HAP-1 (cell line): ENCODE measurements around the gene ARVCF.
A peak's percentile ranks its signal among the peaks of the same experiment; 100 is the strongest.

Experiments
- DNase-seq, 2 experiments: peaks; one replicate each; pipeline ENCODE4 v3.0.0-alpha.2; 2016 to 2020; ENCODE audit warnings: low spot score in 2 of 2
- H3K27me3 ChIP-seq: fragments of 250-450 bp; sonication (Bioruptor Pico); 2 replicates; pipeline ENCODE4 v1.5.1; 2020; ENCODE audit warnings: low read depth, mild to moderate bottlenecking, moderate library complexity
- H3K36me3 ChIP-seq: fragments of 250-450 bp; sonication (Bioruptor Pico); replicated peaks from 2 replicates; pipeline ENCODE4 v1.5.1; 2020; ENCODE audit warnings: mild to moderate bottlenecking
- H3K4me1 ChIP-seq: fragments of 250-450 bp; sonication (Bioruptor Pico); 2 replicates; pipeline ENCODE4 v1.5.1; 2020; ENCODE audit warnings: mild to moderate bottlenecking
- H3K4me3 ChIP-seq: fragments of 250-450 bp; sonication (Bioruptor Pico); 2 replicates; pipeline ENCODE4 v1.5.1; 2020; ENCODE audit warnings: mild to moderate bottlenecking, moderate library complexity
- H3K9me3 ChIP-seq: fragments of 250-450 bp; sonication (Bioruptor Pico); 2 replicates; pipeline ENCODE4 v1.5.1; 2020; ENCODE audit warnings: mild to moderate bottlenecking, moderate library complexity
- in situ Hi-C: fragments of 300-500 bp; cut with MboI; formaldehyde crosslinking; loops from 3 replicates; pipeline ENCODE4 v1.14.3; 2020; ENCODE audit warnings: low sequenced_read_pairs, inconsistent platforms, mixed read lengths

Gene ARVCF, protein sequence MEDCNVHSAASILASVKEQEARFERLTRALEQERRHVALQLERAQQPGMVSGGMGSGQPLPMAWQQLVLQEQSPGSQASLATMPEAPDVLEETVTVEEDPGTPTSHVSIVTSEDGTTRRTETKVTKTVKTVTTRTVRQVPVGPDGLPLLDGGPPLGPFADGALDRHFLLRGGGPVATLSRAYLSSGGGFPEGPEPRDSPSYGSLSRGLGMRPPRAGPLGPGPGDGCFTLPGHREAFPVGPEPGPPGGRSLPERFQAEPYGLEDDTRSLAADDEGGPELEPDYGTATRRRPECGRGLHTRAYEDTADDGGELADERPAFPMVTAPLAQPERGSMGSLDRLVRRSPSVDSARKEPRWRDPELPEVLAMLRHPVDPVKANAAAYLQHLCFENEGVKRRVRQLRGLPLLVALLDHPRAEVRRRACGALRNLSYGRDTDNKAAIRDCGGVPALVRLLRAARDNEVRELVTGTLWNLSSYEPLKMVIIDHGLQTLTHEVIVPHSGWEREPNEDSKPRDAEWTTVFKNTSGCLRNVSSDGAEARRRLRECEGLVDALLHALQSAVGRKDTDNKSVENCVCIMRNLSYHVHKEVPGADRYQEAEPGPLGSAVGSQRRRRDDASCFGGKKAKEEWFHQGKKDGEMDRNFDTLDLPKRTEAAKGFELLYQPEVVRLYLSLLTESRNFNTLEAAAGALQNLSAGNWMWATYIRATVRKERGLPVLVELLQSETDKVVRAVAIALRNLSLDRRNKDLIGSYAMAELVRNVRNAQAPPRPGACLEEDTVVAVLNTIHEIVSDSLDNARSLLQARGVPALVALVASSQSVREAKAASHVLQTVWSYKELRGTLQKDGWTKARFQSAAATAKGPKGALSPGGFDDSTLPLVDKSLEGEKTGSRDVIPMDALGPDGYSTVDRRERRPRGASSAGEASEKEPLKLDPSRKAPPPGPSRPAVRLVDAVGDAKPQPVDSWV

DNA sequence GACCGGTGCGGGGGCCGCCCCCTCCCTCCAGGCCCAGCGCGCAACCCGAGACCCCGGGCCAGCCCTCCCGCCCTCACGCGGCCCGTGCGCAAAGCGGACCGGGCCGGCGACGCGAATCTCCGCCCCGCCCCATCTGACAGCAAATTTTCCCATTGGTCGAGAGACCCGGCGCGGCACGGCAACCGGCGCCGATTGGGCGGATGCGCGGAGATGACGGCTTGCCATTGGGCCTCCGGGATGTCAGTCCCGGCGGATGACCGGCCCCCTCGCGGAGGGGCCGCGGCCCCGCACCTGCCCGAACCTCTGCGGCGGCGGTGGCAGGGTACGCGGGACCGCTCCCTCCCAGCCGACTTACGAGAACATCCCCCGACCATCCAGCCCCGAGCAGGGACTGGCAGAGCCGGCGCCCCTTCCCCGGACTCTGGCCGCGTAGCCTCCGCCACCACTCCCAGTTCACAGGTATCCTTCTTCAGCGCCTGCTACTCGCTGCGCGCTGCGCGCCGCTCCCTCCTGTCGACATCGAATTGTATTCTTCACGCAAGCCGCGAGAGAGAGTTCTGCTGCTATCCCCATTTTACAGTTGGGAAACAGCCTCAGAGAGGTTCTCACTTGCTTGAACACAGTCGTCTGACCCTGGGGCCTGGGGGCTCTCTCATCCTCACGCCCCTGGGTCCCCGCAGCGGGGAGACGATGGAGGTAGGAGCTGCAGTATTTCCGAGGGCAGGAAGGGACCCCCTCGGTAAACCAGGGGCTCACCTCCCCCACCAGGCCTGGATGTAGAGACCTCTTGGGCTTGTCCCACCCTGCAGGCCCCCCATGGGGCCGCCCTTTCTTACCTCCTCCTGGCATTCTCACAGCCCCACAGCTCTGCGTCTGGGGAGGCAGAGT, at the start of gene ARVCF:
TSS of gene ARVCF (minus strand) at position 90 of the 888 bp plus-strand sequence. CDS start 26,029 bp downstream, outside the sequence.
- Histone ChIP-seq H3K4me1 (peaks cover 10% of the 10 kb centered on the region), H3K4me3 (peak within 1 kb of the TSS; percentile 67), H3K36me3 (no peaks in the 10 kb centered on the region), H3K9me3 (no peaks in the 10 kb centered on the region; the same call in 1 of the 2 replicates), H3K27me3 (no peaks in the 10 kb centered on the region)
- peak; percentile 77 to 95 for DNase-seq
- in situ Hi-C loops: loop anchor here (10.0 kb wide), 1 partner anchor 58 kb away; no protein-coding TSS in a partner anchor

GRCh38 chr22:20065896-20066616, 49.4 kb upstream of the ARVCF start:
- Histone ChIP-seq H3K36me3 (peaks cover 4% of the 10 kb centered on the region; the same call in 1 of the 2 replicates), H3K4me1 (no peaks in the 10 kb centered on the region), H3K9me3 (no peaks in the 10 kb centered on the region), H3K4me3 (no peak overlapping the region), H3K27me3 (no peaks in the 10 kb centered on the region)
- DNase-seq: no peak
- in situ Hi-C loops: no loop called here

- Histone ChIP-seq H3K27me3 (no peaks in the 10 kb centered on the region), H3K4me1 (no peaks in the 10 kb centered on the region), H3K9me3 (no peaks in the 10 kb centered on the region), H3K4me3 (no peak overlapping the region), H3K36me3 (peaks cover 4% of the 10 kb centered on the region; the same call in 1 of the 2 replicates)
- in situ Hi-C loops: no loop called here
- DNase-seq: no peak
Measured at GRCh38 chr22:20064545-20065262, 48.1 kb upstream of the ARVCF start.

DNA sequence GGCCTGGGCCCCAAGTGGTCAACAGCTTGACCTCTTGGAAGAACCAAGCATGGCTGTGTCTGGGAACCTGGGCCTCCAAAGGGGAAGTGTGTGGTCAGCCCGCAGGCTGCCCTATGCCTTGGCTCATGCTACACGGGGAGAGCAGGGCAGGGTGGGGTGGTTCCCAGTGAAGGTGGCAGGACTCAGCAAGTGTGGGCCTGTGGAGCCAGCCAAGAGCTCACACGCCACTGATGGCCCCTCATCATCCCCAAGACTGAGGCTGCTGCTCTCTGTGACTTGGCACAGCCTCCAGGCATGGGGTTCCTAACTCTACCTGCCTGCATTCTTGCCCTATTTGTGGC, 47.5 kb upstream of the ARVCF start:
- no peak for DNase-seq
- H3K36me3 ChIP-seq: peaks cover 4% of the 10 kb centered on the region; the same call in 1 of the 2 replicates
- no peaks in the 10 kb centered on the region for H3K9me3 ChIP-seq
- no peak overlapping the region for H3K4me3 ChIP-seq
- H3K27me3 ChIP-seq: no peaks in the 10 kb centered on the region
- in situ Hi-C loops: no loop called here
- no peaks in the 10 kb centered on the region for H3K4me1 ChIP-seq

DNA sequence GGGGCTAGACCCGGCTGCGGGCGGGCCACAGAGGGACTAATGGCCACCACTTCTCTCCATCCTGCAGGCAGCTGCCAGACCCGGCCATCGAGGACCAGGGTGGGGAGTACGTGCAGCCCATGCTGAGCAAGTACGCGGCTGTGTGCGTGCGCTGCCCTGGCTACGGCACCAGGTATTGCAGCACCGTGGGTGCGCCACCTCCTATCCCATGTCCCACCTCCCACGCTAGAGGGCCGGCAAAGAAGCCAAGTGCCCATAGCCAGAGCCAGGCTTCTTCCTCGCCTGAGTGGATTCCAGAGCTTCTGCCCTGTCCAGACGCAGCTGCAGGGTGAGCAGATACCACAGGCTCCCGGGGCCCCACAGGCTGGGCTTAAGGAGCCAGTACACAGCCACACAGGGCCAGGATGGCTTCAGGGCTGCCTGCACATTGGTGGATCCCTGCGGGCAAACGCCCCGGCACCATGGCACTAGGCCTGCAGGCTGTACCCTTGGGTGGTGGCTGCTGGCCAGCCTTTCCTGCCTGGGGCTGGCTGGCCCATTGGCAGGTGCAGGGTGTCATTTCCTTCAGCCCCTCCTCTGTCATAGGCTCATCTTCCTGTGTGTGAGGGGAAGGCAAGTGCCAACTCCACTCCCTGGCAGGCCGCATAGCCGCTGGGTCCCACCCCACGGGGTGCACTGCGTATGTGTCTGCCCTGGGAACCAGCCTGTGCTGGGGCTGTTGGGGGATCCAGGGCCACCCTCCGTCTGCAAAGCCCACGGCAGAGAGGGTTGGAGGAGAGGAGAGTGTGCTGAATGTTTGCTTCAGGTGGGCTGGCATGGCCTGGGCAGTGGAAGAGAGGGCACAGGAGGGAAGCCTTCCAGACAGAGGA, 46.9 kb upstream of the ARVCF start:
- H3K36me3 ChIP-seq: peaks cover 4% of the 10 kb centered on the region; the same call in 1 of the 2 replicates
- H3K9me3 ChIP-seq: no peaks in the 10 kb centered on the region
- H3K4me1 ChIP-seq: no peaks in the 10 kb centered on the region
- no peak overlapping the region for H3K4me3 ChIP-seq
- no peak for DNase-seq
- no peaks in the 10 kb centered on the region for H3K27me3 ChIP-seq
- in situ Hi-C loops: no loop called here

DNA sequence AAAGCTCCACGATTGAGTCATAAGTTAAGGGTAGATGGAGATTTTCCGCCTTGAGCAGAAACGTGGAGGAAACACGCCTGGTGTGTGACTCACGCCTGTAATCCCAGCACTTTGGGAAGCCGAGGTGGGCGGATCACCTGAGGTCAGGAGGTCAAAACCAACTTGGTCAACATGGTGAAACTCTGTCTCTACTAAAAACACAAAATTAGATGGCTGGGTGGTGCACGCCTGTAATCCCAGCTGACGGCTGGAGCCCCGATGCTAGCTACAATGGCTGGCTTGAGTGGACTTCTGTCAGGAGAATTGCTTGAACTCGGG, 46.1 kb upstream of the ARVCF start:
- H3K36me3 ChIP-seq: peaks cover 4% of the 10 kb centered on the region; the same call in 1 of the 2 replicates
- H3K9me3 ChIP-seq: no peaks in the 10 kb centered on the region
- in situ Hi-C loops: no loop called here
- H3K4me1 ChIP-seq: no peaks in the 10 kb centered on the region
- no peaks in the 10 kb centered on the region for H3K27me3 ChIP-seq
- H3K4me3 ChIP-seq: no peak overlapping the region
- DNase-seq: no peak

- Histone ChIP-seq H3K27me3 (no peaks in the 10 kb centered on the region), H3K9me3 (no peaks in the 10 kb centered on the region), H3K36me3 (peaks cover 4% of the 10 kb centered on the region; the same call in 1 of the 2 replicates), H3K4me3 (no peak overlapping the region), H3K4me1 (no peaks in the 10 kb centered on the region)
- in situ Hi-C loops: no loop called here
- DNase-seq: no peak
Measured at GRCh38 chr22:20062043-20062765, 45.6 kb upstream of the ARVCF start.

DNA sequence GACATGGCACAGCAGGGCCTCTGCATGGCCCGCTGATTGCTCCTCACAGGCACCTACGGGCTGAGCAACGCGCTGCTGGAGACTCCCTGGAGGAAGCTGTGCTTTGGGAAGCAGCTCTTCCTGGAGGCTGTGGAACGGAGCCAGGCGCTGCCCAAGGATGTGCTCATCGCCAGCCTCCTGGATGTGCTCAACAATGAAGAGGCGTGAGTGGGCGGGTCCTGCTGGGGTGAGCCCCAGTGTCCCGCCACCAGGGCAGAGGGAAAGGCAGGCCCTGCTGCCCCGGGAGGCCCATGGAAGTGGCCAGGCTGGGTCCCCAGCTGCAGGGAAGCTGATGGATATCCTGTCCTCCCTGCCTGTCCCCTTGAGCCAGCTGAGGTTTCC, 44.8 kb upstream of the ARVCF start:
- no peaks in the 10 kb centered on the region for H3K27me3 ChIP-seq
- no peaks in the 10 kb centered on the region for H3K9me3 ChIP-seq
- no peaks in the 10 kb centered on the region for H3K4me1 ChIP-seq
- H3K36me3 ChIP-seq: peaks cover 4% of the 10 kb centered on the region; the same call in 1 of the 2 replicates
- DNase-seq: no peak
- H3K4me3 ChIP-seq: no peak overlapping the region
- in situ Hi-C loops: no loop called here

- DNase-seq: no peak
- Histone ChIP-seq H3K4me1 (no peaks in the 10 kb centered on the region), H3K36me3 (peaks cover 4% of the 10 kb centered on the region; the same call in 1 of the 2 replicates), H3K4me3 (no peak overlapping the region), H3K9me3 (no peaks in the 10 kb centered on the region), H3K27me3 (no peaks in the 10 kb centered on the region)
- in situ Hi-C loops: no loop called here
Measured at GRCh38 chr22:20060700-20061480, 44.3 kb upstream of the ARVCF start.

DNA sequence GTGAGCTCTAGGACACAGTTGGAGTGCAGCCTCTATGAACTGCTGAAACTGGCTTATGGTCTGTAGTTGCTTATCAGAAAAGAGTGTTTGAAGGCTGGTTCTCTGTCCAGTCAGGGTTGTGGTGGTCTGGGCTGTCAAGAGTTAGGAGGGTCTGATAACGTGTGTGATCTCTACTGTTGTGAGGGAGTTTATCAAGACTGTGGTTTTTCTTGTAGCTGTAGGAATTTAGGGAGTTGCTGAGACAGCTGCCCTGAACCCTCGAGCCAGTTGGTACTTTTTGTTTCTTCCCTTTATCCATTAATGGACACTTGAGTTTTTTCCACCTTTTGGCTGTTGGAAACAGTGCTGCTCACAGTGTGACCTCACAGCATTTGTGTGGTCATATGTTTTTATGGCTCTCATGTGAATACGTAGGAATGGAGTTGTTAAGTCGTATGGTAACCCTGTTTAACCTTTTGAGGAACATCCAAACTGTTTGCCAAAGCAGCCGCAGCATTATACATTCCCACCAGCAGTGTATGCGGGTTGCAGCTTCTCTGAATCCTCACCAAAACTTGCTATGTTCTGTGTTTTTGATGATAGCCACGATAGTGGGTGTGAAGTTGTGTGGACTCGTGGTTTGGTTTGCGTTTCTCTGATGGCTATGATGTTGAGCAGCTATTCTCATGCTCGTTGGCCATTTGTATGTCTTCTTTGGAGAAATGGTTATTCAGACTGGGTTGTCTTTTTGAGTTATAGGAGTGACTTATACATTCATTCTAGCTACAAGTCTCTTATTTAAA, 42.6 kb upstream of the ARVCF start:
- Histone ChIP-seq H3K9me3 (no peaks in the 10 kb centered on the region), H3K27me3 (no peaks in the 10 kb centered on the region), H3K36me3 (peaks cover 4% of the 10 kb centered on the region; the same call in 1 of the 2 replicates), H3K4me3 (no peak overlapping the region), H3K4me1 (no peaks in the 10 kb centered on the region)
- in situ Hi-C loops: no loop called here
- DNase-seq: no peak
